Upper lobe of left lung (tissue), 6 donors: ENCODE data around the gene TMEM26. TPM values are rescaled to one million over a fixed set of nuclear protein-coding genes. Genes with fewer than 3 reads are reported as not detected.

Source experiments
- ATAC-seq, 2 donors: fragments of 200-7000 bp; cut with Tn5 transposase; one replicate each; pipeline ENCODE4 v1.9.1; 2022; ENCODE audit warnings: mild to moderate bottlenecking in 2 of 2, moderate library complexity in 2 of 2; ENCODE audit not compliant: low FRiP score in 2 of 2
- DNase-seq, 2 donors: peaks; one replicate each; pipeline ENCODE4 v3.0.0-alpha.2; 2019 to 2020
- H3K27ac ChIP-seq, 4 donors: fragments of 200-600 bp; sonication (generic); one replicate each; pipeline ENCODE4 v1.5.1; 2016 to 2019
- H3K27me3 ChIP-seq, 4 donors: fragments of 200-600 bp; sonication (generic); one replicate each; pipeline ENCODE4 v1.5.1; 2017 to 2019
- H3K36me3 ChIP-seq, 4 donors: fragments of 200-600 bp; sonication (generic); one replicate each; pipeline ENCODE4 v1.5.1; 2016 to 2019
- H3K4me1 ChIP-seq, 4 donors: fragments of 200-600 bp; sonication (generic); one replicate each; pipeline ENCODE4 v1.5.1; 2018 to 2019
- H3K4me3 ChIP-seq, 4 donors: fragments of 200-600 bp; sonication (generic); one replicate each; pipeline ENCODE4 v1.5.1; 2017 to 2019; ENCODE audit warnings: mild to moderate bottlenecking in 2 of 4, moderate library complexity in 1 of 4
- H3K9me3 ChIP-seq, 4 donors: fragments of 200-600 bp; sonication (generic); one replicate each; pipeline ENCODE4 v1.5.1; 2018 to 2019
- EP300 ChIP-seq, 4 donors: sonication (generic); formaldehyde crosslinking; IDR thresholded peaks; one replicate each; pipeline ENCODE4 v1.5.1; 2017; ENCODE audit warnings: antibody characterized with exemption in 4 of 4, control low read depth in 2 of 4
- POLR2A ChIP-seq, 4 donors: fragments of 450-650 bp; IDR thresholded peaks; one replicate each; pipeline ENCODE4 v1.5.1; 2016 to 2017; ENCODE audit warnings: antibody characterized with exemption in 4 of 4, mild to moderate bottlenecking in 2 of 4
- POLR2AphosphoS5 ChIP-seq, 2 donors: sonication (generic); formaldehyde crosslinking; IDR thresholded peaks; one replicate each; pipeline ENCODE4 v1.5.1; 2017; ENCODE audit warnings: antibody characterized with exemption in 2 of 2
- WGBS, 2 donors: methylation state at CpG; one replicate each; pipeline ENCODE4 v1.1.5; 2017 to 2018; 5-methylcytosine and 5-hydroxymethylcytosine counted together
- total RNA-seq, 6 donors: library from RNA; depleted of rRNA in 4 of 6; stranded (reverse); fragments of >200 nt in 4 of 6; gene quantifications; one replicate each; pipeline versions ENCODE4 v1.1.0 to v1.2.1, GENCODE V29; 2016 to 2021
- TF ChIP-seq, protein P1 (sequence below), 6 experiments: fragments of 450-650 bp in 4 of 6; fragments of 200-600 bp in 2 of 6; sonication (generic) in 2 of 6; IDR thresholded peaks; one replicate each; pipeline ENCODE4 v1.5.1; 2016 to 2019; ENCODE audit warnings: antibody characterized with exemption in 6 of 6
- donor health status: DM: no; HTN: no; CAD: no; lungs with moderate emphysema.
- donor health status: DM: no; HTN: yes; CAD: no; lungs with severe emphysema.

The TMEM26 gene
- total RNA-seq, 6 donors from 2014 or later, result 0.30 to 2.0 (median 0.77) TPM; not detected in 1

DNA sequence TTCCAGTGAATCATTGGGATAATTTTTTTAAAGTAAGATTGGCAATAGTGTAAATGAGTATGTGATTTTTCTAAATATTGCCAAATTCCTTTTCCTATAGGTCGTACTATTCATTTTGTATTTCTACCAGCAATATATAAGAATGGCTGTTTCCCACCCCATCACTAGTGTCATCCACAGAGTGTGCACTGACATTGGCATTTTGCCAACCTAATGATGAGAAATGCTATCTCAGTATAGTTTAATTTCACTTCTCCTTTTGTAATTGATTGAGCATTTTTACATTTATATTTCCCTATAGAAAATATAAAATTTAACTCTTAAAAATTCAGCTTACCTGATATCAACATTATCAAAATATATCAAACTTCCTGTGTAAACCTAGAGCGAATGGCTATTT lies 17.6 kb upstream of the TMEM26 start:
- Histone ChIP-seq H3K27me3 (no peaks in the 10 kb centered on the region), H3K4me3 (no peak overlapping the region), H3K36me3 (no peaks in the 10 kb centered on the region), H3K27ac (no peak overlapping the region), H3K4me1 (no peaks in the 10 kb centered on the region), H3K9me3 (no peaks in the 10 kb centered on the region)
- WGBS, 2 donors, result 94 to 95% methylated on average over 2 of the region's 2 CpGs
- ATAC-seq, result no peak
- DNase-seq, result no peak
- TF ChIP-seq POLR2A (IDR thresholded peaks at IDR 0.05), result no peak
- TF ChIP-seq, protein P1, sequence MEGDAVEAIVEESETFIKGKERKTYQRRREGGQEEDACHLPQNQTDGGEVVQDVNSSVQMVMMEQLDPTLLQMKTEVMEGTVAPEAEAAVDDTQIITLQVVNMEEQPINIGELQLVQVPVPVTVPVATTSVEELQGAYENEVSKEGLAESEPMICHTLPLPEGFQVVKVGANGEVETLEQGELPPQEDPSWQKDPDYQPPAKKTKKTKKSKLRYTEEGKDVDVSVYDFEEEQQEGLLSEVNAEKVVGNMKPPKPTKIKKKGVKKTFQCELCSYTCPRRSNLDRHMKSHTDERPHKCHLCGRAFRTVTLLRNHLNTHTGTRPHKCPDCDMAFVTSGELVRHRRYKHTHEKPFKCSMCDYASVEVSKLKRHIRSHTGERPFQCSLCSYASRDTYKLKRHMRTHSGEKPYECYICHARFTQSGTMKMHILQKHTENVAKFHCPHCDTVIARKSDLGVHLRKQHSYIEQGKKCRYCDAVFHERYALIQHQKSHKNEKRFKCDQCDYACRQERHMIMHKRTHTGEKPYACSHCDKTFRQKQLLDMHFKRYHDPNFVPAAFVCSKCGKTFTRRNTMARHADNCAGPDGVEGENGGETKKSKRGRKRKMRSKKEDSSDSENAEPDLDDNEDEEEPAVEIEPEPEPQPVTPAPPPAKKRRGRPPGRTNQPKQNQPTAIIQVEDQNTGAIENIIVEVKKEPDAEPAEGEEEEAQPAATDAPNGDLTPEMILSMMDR (IDR thresholded peaks at IDR 0.05), result no peak
- no peak for TF ChIP-seq EP300 (IDR thresholded peaks at IDR 0.05)
- TF ChIP-seq POLR2AphosphoS5 (IDR thresholded peaks at IDR 0.05), result no peak

DNA sequence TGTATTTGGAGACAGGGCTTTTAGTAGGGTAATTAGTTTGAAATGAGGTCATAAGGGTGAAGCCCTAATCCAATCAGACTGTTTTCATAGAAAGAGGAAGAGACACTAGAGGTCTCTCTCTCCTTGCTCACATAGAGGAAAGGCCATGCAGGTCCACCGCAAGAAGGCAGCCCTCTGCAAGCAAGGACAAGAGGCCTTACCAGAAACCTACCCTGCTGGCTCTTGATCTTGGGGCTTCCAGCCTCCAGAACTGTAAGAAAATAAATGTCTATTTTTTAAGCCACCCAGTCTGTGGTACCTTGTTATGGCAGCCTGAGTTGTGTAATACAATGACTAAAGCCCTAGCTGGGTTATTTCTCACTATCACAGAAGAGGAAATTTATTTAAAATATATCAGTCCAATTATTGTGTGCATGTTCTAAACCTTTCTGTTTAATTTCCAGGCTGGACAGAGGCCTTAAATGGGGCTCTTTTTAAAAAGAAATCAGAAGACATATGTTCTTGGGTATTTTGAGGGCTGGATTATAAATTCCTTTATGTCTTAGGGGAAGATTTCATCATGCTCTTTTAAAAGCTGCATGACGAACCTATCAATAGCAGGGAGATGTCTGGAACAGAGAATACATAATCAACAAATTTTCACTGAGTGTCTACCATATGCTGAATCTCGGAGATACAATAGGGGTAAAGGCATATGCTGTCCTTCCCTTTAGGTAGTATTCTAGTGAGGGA lies 12.9 kb upstream of the TMEM26 start:
- ATAC-seq, result peak in 1 of 2 donors; percentile 38
- no peak for TF ChIP-seq POLR2AphosphoS5 (IDR thresholded peaks at IDR 0.05)
- TF ChIP-seq EP300 (IDR thresholded peaks at IDR 0.05), result no peak
- TF ChIP-seq POLR2A (IDR thresholded peaks at IDR 0.05), result no peak
- TF ChIP-seq, protein P1 (IDR thresholded peaks at IDR 0.05), result no peak
- no peaks in the 10 kb centered on the region for H3K4me1 ChIP-seq

DNA sequence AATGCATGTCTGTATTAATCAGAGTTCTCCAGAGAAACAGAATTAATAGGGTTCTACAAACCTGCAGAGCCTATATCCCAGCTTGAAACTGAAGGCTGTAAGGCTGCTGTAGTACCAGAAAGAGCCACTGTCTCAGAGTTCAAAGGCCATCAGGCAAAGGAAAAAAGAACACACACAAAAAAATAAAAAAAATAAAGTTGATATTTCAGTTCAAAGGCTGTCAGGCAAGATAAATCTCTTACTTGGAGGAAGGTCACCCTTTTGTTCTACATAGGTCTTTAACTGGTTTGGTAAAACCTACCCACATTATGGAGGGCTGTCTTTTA lies 12.0 kb upstream of the TMEM26 start:
- no peak overlapping the region for H3K27ac ChIP-seq
- H3K36me3 ChIP-seq, result no peaks in the 10 kb centered on the region
- DNase-seq (no peak), ATAC-seq (no peak)
- H3K27me3 ChIP-seq, result no peaks in the 10 kb centered on the region
- no peaks in the 10 kb centered on the region for H3K4me1 ChIP-seq
- H3K9me3 ChIP-seq, result no peaks in the 10 kb centered on the region
- no peak overlapping the region for H3K4me3 ChIP-seq
- TF ChIP-seq, protein P1 (IDR thresholded peaks at IDR 0.05), result peak in 1 of 6 experiments; percentile 6
- TF ChIP-seq POLR2A (IDR thresholded peaks at IDR 0.05), result no peak

More for the DNA sequence above, 12.9 kb upstream of the TMEM26 start:
- Histone ChIP-seq H3K27ac (no peak overlapping the region), H3K9me3 (no peaks in the 10 kb centered on the region), H3K36me3 (no peaks in the 10 kb centered on the region), H3K4me3 (no peak overlapping the region), H3K27me3 (no peaks in the 10 kb centered on the region)
- DNase-seq, result no peak
- 91 to 94% methylated on average over 3 of the region's 3 CpGs for WGBS, 2 donors

DNA sequence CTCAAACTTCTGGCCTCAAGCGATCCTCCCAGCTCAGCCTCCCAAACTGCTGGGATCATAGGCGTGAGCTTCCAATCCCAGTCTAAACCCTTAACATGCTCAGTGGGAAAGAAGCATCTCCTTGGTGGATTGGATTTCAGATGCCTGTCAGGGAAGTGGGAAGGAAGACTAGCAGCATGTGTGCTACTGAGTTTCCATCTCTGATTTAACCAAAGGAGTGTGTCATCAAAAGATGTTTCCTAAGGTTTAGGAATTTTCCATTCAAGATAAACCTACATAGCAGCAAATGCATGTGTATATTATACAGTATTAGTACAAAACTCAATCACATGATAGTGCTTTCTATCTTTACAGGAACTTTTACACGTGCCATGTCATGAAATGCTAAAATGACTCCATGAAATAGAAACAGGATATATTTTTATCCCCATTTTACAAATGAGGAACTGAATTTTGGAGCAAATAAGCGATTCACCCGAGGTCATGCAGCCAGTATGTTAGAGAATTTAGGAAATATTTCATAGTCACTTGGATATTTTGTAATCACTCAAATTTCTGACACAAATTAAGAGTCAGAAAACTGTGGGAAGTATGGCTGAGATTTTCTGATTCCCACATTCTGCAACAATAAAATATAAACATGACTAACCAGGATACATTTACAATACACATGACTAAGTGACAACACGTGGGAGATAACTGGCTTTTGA lies 11.4 kb upstream of the TMEM26 start:
- peak in 1 of 2 donors; percentile 36 for ATAC-seq
- no peaks in the 10 kb centered on the region for H3K36me3 ChIP-seq
- TF ChIP-seq POLR2AphosphoS5 (IDR thresholded peaks at IDR 0.05) (no peak), EP300 (IDR thresholded peaks at IDR 0.05) (no peak), POLR2A (IDR thresholded peaks at IDR 0.05) (no peak)
- TF ChIP-seq, protein P1 (IDR thresholded peaks at IDR 0.05), result no peak
- H3K27ac ChIP-seq, result no peak overlapping the region
- no peak overlapping the region for H3K4me3 ChIP-seq
- no peak for DNase-seq
- H3K27me3 ChIP-seq, result no peaks in the 10 kb centered on the region
- WGBS, 2 donors, result 68 to 71% methylated on average over 6 of the region's 6 CpGs
- H3K9me3 ChIP-seq, result no peaks in the 10 kb centered on the region
- no peaks in the 10 kb centered on the region for H3K4me1 ChIP-seq
